Activated naive CD4-positive, alpha-beta T cell treated with anti-CD3 and anti-CD28 coated beads, Interleukin-2, amount 50 U/mL, for 72 hours (primary cell): ENCODE results near the gene GRB2. TPM values are rescaled to one million over a fixed set of nuclear protein-coding genes. Genes with fewer than 3 reads are reported as not detected.

Experiments used
- ATAC-seq, 2 donors: fragments of 150-1000 bp; cut with Tn5 transposase; 2 replicates each; pipeline ENCODE4 v1.10.0; 2021; ENCODE audit warnings: mild to moderate bottlenecking in 2 of 2, moderate library complexity in 2 of 2
- DNase-seq, 2 donors: peaks; one replicate each; pipeline ENCODE4 v3.0.0; 2021 to 2022; ENCODE audit warnings: low spot score in 2 of 2
- H3K27ac Mint-ChIP-seq, 2 donors: one replicate each; pipeline ENCODE4 v1.8.0; 2022; ENCODE audit warnings: mild to moderate bottlenecking in 2 of 2, mixed read lengths in 2 of 2
- H3K36me3 Mint-ChIP-seq, 2 donors: one replicate each; pipeline ENCODE4 v1.8.0; 2022; ENCODE audit warnings: mixed read lengths in 2 of 2
- H3K9me3 Mint-ChIP-seq, 2 donors: one replicate each; pipeline ENCODE4 v1.8.0; 2022; ENCODE audit warnings: mixed read lengths in 2 of 2
- total RNA-seq, 2 donors: library from RNA; stranded (reverse); gene quantifications; one replicate each; pipeline ENCODE4 v1.2.3, GENCODE V29; 2022

The GRB2 gene
- total RNA-seq, 2 donors from 2014 or later = 163 to 180 TPM

DNA sequence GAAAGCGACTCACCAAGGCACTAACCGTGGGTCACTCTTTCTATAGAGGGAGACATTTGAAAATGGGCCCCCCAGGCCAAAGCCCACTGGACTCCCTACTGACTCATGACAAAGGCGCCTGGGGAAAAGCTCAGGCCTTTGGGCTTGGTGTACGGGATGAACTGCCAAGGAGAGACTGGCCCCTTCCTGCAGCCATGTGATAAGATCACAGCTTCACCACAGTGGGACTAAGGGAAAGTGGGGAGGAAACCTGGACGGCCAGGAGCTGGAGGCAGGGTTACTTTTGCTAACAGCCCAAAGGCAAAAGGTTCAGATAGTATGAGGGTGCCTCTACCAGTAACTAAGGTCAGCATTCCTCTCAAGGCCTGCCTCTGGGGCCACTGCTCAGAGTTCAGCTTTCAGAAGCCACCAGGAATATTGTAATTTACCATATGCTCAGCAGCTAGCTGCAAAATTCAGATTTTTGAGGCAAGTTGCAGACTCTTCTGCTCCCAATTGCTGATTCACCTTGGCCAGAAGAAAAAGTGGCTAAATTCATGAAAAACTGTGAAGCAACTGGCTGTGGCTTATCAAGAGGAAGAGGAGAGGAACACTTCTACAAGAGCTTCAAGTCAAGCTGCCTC is 79.1 kb downstream of the GRB2 start:
- no peaks in the 10 kb centered on the region for H3K9me3 Mint-ChIP-seq
- peak overlapping the region; percentile 68 to 90 for H3K27ac Mint-ChIP-seq
- DNase-seq (no peak), ATAC-seq (no peak)
- H3K36me3 Mint-ChIP-seq = peaks cover 0 to 14% of the 10 kb centered on the region in 2 donors

DNA sequence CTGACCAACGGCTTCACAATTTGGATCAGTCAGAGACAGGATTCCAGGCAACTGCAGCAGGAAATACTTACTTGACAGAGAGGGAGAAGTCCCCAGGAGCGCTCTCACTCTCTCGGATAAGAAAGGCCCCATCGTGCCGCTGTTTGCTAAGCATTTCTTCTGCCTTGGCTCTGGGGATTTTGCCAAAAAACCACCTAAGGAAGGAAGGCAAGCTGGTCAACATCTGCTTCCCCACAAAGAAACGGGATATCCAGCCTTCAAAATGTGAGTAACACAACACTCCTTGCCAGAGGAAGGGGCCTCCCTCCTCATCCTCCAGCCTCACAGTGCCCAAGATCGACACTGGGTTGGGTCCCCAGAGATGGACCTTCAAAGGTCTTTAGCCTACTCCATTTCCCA is 79.7 kb downstream of the GRB2 start:
- peaks cover 0 to 9% of the 10 kb centered on the region in 2 donors for H3K36me3 Mint-ChIP-seq
- ATAC-seq (peak in 1 of 2 donors; percentile 45), DNase-seq (no peak)
- H3K27ac Mint-ChIP-seq = peak overlapping the region; percentile 68 to 90
- no peaks in the 10 kb centered on the region for H3K9me3 Mint-ChIP-seq

DNA sequence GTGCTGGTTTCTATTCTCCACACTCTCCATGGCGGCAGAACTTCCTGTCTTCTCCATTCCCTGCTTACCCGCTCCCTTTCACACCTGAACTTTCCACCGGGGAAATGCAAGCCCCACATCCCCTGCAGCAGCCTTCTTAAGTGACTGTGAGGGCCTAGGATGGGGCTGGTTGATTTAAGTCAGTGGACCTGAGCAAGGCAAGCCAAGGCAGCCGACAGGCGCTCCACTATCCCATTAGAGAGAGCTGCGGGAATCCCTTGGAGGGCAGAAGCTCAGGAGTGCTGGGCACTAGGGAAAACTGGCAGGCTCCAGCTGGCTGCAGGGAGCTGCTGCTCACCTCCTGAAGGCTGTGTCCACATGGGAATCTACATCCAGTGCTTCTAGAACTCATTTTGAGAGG is 80.1 kb downstream of the GRB2 start:
- DNase-seq (no peak), ATAC-seq (no peak)
- Mint-ChIP-seq H3K27ac (peak overlapping the region; percentile 68 to 90), H3K9me3 (no peaks in the 10 kb centered on the region), H3K36me3 (peaks cover 0 to 9% of the 10 kb centered on the region in 2 donors)

DNA sequence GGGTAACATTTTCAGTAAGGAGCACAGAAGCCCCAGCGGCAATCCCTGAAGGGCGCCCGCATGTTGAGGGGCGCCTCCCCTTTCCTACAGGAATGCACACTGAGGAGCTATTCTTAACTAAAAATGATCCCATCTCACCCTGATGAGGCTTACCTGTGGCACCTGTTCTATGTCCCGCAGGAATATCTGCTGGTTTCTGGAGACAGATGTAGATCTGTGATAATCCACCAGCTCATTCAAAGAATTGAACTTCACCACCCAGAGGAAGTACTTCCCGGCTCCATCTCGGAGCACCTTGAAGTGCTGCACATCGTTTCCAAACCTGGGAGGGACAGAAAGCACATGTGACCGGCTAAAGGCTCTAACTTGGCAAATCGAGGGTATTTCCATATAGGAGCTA is 84.0 kb downstream of the GRB2 start:
- Mint-ChIP-seq H3K36me3 (peaks cover 0 to 9% of the 10 kb centered on the region in 2 donors), H3K9me3 (no peaks in the 10 kb centered on the region), H3K27ac (no peak overlapping the region)
- ATAC-seq (no peak), DNase-seq (no peak)

DNA sequence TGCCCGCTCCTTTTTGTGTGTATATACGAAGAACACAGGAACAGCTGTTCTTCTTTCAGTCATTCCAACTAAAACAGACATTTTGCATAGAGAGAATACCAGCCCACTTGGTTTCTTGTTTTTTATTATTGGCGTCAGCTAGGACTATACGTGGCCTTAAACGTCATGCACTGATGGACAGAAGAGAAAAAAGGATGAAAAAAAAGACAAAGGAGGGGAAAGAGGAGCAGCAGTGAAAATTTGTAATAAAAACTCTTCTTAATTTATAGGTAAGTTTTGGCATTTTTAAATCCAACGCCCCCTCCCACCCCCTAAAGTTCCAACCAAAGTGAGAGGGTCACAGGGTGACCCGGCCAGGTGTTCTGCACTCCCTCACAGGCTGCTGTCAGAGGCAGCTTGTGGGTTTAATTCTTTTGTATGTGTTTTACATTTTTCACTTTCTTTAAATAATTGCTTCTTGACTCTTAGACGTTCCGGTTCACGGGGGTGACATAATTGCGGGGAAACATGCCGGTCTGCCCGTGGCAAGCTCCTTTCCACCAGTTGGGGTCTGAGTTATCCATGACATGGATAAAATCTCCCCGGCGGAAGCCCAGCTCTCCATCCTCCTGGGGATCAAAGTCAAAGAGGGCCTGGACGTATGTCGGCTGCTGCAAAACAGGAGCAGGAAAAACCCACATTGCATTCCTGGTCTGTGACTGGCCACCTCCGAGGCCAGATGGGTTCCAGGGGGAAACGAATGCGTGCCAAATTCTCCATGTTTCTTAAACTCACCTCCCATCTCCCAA is 85.4 kb downstream of the GRB2 start:
- Mint-ChIP-seq H3K27ac (peak overlapping the region in 1 of 2 donors; percentile 65), H3K36me3 (no peaks in the 10 kb centered on the region), H3K9me3 (no peaks in the 10 kb centered on the region)
- DNase-seq (no peak), ATAC-seq (no peak)

DNA sequence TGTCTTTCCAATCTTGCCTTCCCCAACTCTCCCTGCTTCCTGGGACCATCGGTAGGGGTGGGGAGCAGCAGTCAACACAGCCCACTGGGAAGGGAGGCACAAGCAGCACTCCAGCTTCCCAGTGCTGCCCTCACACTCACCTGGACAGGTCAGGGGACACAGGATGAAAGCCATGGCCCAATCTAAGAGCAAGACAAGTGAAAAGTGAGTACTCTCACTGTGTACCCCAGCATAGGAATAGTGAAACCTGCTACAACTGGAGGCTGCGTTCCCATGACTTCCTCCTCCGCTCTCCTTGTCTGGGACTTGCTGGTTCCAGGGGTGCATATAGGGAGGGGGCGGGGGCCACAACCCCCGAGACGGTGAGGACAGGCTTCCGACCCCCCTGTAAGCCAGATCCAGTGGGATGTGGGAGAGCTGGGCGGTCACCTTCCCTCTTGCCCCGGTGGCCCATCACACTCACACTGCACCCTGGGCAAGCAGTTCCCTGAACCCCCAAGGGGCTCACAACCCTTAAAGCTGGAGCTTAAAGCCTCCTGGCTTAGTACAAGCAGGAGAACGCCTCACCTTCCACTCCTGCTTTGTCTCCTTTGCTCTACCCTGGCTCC is 86.8 kb downstream of the GRB2 start:
- ATAC-seq = no peak

DNA sequence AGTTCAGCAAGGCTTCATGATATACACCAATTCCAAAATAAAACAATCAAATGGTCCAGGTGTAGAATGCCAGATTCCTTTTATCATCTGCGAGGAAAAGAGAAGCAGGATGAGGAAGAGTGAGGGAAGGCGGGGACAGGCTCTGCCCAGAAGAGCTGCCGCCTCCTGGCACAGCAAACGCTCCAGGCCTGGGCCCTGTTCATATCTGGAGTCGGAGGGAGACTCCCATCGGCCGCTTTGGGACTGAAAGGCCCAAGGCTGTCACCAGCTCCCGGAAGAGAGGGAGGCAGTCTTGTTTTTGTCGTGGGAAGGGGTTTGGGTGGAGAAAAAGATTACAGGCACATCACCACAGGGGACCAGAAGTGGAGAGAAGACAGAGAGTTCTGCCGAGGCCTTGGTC is 87.3 kb downstream of the GRB2 start:
- no peaks in the 10 kb centered on the region for H3K36me3 Mint-ChIP-seq
- peak overlapping the region; percentile 82 to 87 for H3K27ac Mint-ChIP-seq
- ATAC-seq = no peak
- DNase-seq = no peak
- no peaks in the 10 kb centered on the region for H3K9me3 Mint-ChIP-seq

More for the DNA sequence above, 86.8 kb downstream of the GRB2 start:
- Mint-ChIP-seq H3K27ac (peak overlapping the region; percentile 82 to 87), H3K9me3 (no peaks in the 10 kb centered on the region), H3K36me3 (no peaks in the 10 kb centered on the region)
- DNase-seq = no peak

DNA sequence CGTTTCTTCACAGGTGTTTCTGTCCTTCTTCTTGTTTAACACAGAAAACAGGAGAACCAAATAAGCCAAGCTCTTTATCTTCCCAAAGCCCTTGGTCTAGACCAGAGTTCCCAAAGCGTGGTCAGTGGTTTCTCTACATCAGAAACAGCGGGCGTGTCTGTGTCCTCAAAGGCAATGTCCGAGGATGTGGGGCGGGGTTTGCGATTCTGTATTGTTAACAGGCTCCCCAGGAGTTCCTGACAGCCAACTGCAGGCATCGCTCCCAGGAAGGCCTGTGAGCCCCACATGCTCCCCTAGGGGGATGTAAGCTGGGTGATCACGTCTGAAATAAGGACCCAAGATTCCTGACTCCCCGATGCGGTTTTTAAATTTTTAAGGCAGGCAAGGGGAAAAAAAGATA is 87.8 kb downstream of the GRB2 start:
- DNase-seq (no peak), ATAC-seq (no peak)
- Mint-ChIP-seq H3K9me3 (no peaks in the 10 kb centered on the region), H3K36me3 (no peaks in the 10 kb centered on the region), H3K27ac (peak overlapping the region; percentile 82 to 87)

DNA sequence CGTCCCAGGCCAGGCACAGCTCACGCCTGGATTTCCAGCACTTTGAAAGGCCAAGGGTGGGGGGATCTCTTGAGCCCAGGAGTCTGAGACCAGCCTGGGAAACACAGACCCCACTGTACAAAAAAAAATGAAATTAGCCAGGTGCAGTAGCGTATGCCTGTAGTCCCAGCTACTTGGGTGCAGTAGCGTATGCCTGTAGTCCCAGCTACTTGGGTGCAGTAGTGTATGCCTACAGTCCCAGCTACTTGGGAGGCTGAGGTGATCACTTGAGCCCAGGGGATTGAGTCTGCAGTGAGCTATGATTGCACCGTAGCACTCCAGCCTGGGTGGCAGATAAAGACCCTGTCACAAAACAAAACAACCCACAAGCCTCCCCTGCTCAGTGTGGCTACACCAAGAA is 89.2 kb downstream of the GRB2 start:
- H3K27ac Mint-ChIP-seq = peak overlapping the region in 1 of 2 donors; percentile 60
- DNase-seq = no peak
- peak; percentile 17 to 30 for ATAC-seq
- H3K9me3 Mint-ChIP-seq = no peaks in the 10 kb centered on the region
- no peaks in the 10 kb centered on the region for H3K36me3 Mint-ChIP-seq

DNA sequence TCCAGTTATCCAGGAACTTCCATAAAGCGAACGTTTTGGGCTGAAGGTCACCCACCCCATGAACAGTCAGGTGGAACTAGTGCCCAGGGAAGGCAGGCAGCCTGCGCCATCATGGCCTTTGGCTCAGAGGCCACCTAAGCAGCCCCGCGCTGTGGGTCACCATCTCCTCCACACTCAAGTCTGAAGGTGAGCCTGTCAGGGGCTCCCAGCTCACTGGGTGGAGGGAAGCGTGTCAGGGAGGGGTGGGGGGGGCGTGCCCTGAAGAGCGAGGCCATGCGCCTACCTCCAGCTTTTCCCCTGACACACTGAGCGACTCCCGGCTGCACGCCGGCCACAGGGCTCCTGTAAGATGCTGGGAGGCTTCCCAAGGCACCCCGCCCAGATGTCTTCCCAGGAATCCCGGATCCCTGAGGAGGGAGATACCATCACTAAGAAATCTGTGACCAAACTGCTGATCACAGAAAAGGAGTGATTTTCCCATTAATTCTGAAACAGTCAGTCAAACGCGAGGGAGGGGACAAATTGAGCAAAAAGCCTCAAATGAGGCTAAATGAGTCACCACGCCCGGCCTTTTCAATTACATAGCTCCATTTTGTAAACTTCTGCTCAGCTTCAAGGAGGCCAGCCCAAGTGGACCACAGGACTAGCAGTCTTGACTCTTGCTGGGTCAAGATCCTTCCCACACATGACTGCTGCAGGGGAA is 89.8 kb downstream of the GRB2 start:
- ATAC-seq (peak; percentile 55 to 66), DNase-seq (no peak)
- Mint-ChIP-seq H3K9me3 (no peaks in the 10 kb centered on the region), H3K36me3 (no peaks in the 10 kb centered on the region), H3K27ac (peak overlapping the region in 1 of 2 donors; percentile 60)

DNA sequence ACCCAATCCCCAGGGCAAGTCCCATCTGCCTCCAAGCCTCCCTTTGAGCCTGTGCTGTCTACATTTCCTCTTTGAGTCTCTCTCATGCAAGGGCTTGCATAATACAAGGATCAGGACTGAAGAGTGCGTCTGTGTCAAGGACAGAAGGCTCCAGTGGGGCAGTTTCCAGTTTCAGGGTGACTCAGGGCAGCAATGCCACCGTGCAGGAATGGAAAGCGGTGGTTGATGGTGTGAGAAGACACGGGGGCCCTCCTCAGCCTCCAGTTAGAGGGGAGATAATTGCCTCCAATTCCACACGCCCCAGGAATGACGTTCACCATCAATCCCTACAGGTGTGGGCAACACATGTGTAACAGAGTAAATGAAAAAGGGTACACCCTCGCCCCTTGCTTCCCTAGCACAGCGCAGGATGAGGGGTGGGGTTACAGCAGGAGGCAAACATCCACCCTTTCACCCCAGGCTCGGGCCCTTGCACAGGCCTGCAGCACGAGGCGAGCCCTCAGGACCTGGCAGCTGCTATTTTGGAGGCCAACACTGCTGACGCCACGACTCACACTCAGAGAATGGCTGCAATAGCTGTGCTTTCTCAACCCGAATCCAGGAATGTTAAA is 91.4 kb downstream of the GRB2 start:
- Mint-ChIP-seq H3K27ac (peak overlapping the region; percentile 46 to 52), H3K36me3 (no peaks in the 10 kb centered on the region), H3K9me3 (no peaks in the 10 kb centered on the region)
- ATAC-seq = peak; percentile 20 to 37
- DNase-seq = no peak

DNA sequence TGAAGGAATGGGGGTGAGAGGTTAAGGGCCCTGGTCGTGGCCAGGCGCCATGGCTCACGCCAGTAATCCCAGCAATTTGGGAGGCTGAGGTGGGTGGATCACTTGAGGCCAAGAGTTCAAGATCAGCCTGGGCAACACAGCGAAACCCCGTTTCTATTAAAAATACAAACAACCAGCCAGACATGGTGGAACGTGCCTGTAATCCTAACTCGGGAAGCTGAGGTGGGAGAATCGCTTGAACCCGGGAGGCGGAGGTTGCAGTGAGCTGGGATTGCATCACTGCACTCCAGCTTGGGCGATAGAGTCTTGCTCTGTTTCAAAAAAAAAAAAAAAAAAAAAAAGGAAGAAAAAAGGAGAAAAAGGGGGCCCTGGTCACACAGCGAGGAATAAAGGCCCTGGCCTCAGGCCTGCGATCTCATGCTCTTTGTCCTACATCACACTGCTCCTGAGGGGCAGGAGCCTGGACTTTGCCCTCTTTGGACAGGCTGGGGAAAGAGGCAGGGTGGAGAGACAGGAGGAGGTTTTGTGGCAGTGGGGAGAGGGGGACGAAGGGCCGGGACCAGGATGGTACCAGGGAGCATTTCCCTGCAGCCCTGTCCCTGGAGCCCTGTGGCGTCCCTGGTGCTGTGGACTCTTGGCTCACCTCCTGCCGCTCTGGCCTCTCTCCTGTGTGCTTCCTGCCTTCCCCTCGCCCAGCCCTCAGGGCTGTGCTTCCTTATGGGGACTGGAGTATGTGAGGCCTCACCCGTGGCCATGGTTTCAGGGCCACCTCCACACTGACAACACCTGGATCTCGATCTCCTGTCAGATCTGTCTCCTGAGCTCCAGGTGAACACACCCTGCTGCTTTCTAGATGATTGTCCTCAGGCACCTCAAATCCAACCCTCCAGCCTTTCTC is 96.5 kb downstream of the GRB2 start:
- Mint-ChIP-seq H3K36me3 (no peaks in the 10 kb centered on the region), H3K27ac (peak overlapping the region; percentile 48 to 61), H3K9me3 (no peaks in the 10 kb centered on the region)
- no peak for DNase-seq
- peak in 1 of 2 donors; percentile 36 for ATAC-seq

DNA sequence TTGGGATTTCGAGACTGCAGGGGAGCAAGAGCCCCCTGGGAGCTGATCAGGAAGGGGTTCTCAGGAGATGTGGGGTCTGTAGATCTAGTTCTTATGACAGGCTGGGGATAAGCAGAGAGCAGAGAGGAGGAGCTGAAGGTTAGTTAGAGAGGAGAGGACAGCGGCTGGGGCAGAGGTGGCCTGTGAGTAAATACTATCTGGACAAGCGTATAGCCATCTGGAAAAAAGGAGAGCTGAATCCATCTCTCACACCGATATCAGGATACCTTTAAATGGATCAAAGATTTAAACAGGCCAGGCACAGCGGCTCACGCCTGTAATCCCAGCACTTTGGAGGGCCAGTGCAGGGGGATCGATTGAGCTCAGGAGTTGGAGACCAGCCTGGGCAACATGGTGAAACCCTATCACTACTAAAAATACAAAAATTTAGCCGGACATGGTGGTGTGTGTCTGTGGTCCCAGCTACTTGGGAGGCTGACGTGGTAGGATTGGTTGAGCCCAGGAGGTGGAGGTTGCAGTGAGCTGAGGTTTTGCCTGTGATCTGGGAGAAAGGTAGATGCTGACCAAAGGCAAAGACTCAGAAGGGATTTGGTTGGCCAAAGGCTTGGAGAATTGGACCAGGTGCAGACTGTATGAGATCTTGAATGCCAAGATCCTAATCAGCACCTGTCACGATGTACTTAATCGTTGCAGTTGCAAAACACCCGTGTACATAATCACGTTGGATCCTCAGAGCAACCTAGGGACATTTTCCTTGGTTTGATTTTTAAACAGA is 97.3 kb downstream of the GRB2 start:
- ATAC-seq (no peak), DNase-seq (no peak)
- no peaks in the 10 kb centered on the region for H3K9me3 Mint-ChIP-seq
- H3K27ac Mint-ChIP-seq = peak overlapping the region; percentile 15 to 17
- no peaks in the 10 kb centered on the region for H3K36me3 Mint-ChIP-seq

DNA sequence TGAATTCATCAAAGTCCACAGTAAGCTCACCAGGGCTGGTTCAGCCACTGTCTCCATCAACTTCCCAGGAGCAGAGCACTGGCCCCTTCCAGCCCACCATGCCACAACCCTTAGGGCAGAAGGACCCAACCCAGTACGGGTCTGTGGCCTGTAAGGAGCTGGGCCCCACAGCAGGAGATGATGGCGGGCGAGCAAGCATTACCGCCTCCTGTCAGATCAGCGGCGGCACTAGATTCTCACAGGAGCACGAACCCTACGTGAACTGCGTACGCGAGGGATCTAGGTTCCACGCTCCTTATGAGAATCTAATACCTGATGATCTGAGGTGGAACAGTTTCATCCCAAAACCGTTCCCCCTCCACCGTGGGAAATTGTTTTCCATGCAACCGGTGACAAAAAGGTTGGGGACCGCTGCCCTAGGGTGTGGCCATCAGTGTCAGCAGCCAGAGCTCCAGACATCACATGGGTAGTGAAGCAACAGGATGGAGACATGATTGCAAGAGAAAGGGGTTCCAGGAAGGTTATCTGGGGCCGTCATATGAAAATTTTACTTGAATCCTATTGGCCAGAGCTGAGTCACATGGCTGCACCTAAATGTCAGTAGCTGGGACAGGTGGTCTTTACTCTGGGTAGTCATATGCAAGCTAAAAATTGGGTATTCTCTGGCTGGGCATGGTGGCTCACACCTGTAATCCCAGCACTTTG is 103.8 kb downstream of the GRB2 start:
- Mint-ChIP-seq H3K27ac (no peak overlapping the region), H3K36me3 (no peaks in the 10 kb centered on the region), H3K9me3 (no peaks in the 10 kb centered on the region)
- DNase-seq (no peak), ATAC-seq (no peak)

DNA sequence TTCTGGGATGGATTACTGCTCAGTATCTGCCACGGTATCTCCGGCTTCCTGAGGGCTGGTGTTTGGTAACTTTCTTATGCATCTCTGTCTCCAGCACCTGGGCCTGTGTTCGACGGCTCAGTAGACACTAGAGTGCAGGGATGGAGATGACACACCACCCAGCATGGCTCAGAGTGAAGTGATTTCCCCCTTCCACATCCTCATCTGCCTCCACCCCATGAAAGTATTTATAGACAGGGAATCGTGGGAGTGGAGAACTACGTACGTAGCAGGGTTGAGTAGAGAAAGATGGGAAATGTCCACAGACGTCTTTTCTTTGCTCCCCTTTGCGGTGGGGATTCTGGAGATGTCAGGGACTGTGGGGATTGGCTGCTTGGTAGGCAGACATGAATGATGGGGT is 104.4 kb downstream of the GRB2 start:
- no peaks in the 10 kb centered on the region for H3K9me3 Mint-ChIP-seq
- H3K27ac Mint-ChIP-seq = peak overlapping the region in 1 of 2 donors; percentile 70
- ATAC-seq (no peak), DNase-seq (no peak)
- no peaks in the 10 kb centered on the region for H3K36me3 Mint-ChIP-seq
